ENCODE measurements around the gene P3H4.
A peak's percentile ranks its signal among the peaks of the same experiment; 100 is the strongest.
"Not testable (repeated sequence)": the region's sequence is repeated elsewhere in the genome, so short reads cannot be mapped to it uniquely, and the experiment has no call there.

Gene P3H4

GRCh38 chr17:41811549-41812380, at the start of gene P3H4:
P3H4 (minus strand) TSS chr17:41811949; CDS start chr17:41811915, 34 bp downstream.
- DNase-seq (ENCODE audit: low spot score) = peak; percentile 75

GRCh38 chr17:41860254-41860931, 48.6 kb upstream of the P3H4 start:
- no peak for DNase-seq (ENCODE audit: low spot score)

- DNase-seq (ENCODE audit: low spot score) = not testable (repeated sequence)
Measured at GRCh38 chr17:41851382-41851781, 39.6 kb upstream of the P3H4 start.

GRCh38 chr17:41849251-41849990, 37.7 kb upstream of the P3H4 start:
- no peak for DNase-seq (ENCODE audit: low spot score)

GRCh38 chr17:41848788-41849187, 37.0 kb upstream of the P3H4 start:
- no peak for DNase-seq (ENCODE audit: low spot score)

- DNase-seq (ENCODE audit: low spot score) = no peak
Measured at GRCh38 chr17:41844971-41845370, 33.2 kb upstream of the P3H4 start.

- DNase-seq (ENCODE audit: low spot score) = not testable (repeated sequence)
Measured at GRCh38 chr17:41840781-41841180, 29.0 kb upstream of the P3H4 start.

GRCh38 chr17:41839448-41839847, 27.7 kb upstream of the P3H4 start:
- not testable (repeated sequence) for DNase-seq (ENCODE audit: low spot score)

GRCh38 chr17:41837761-41838538, 26.2 kb upstream of the P3H4 start, which contains the start of gene KLHL10:
KLHL10 (plus strand) TSS chr17:41837825; CDS start chr17:41837933, 108 bp downstream.
- DNase-seq (ENCODE audit: low spot score) = no peak

GRCh38 chr17:41836550-41837196, 24.9 kb upstream of the P3H4 start:
- no peak for DNase-seq (ENCODE audit: low spot score)

- DNase-seq (ENCODE audit: low spot score) = peak; percentile 63
Measured at GRCh38 chr17:41835800-41836549, 24.2 kb upstream of the P3H4 start, which contains the start of gene NT5C3B. NT5C3B (minus strand) TSS chr17:41836232; CDS start chr17:41836193, 39 bp downstream.

GRCh38 chr17:41835214-41835799, 23.6 kb upstream of the P3H4 start:
- DNase-seq (ENCODE audit: low spot score) = no peak

- DNase-seq (ENCODE audit: low spot score) = not testable (repeated sequence)
Measured at GRCh38 chr17:41829961-41830360, 18.2 kb upstream of the P3H4 start.

GRCh38 chr17:41825175-41825845, 13.6 kb upstream of the P3H4 start:
- no peak for DNase-seq (ENCODE audit: low spot score)

- no peak for DNase-seq (ENCODE audit: low spot score)
Measured at GRCh38 chr17:41824086-41824485, 12.3 kb upstream of the P3H4 start.

- no peak for DNase-seq (ENCODE audit: low spot score)
Measured at GRCh38 chr17:41823580-41823979, 11.8 kb upstream of the P3H4 start.

- DNase-seq (ENCODE audit: low spot score) = no peak
Measured at GRCh38 chr17:41823141-41823524, 11.4 kb upstream of the P3H4 start.

- no peak for DNase-seq (ENCODE audit: low spot score)
Measured at GRCh38 chr17:41822216-41823140, 10.7 kb upstream of the P3H4 start.
